Right hindlimb (tissue), 1 donor: ENCODE measurements around the gene PRKG1.

Source experiments
- DNase-seq: peaks from one replicate; pipeline ENCODE4 v3.0.0-alpha.2; 2018

The PRKG1 gene

GRCh38 chr10:52252307-52252706 lies 1178.0 kb downstream of the PRKG1 start:
- DNase-seq = no peak

GRCh38 chr10:52256832-52257691 lies 1182.8 kb downstream of the PRKG1 start:
- no peak for DNase-seq

GRCh38 chr10:52257692-52258075 lies 1183.4 kb downstream of the PRKG1 start:
- DNase-seq = no peak

- DNase-seq = no peak
Measured at GRCh38 chr10:52258799-52259425, 1184.6 kb downstream of the PRKG1 start.

- no peak for DNase-seq
Measured at GRCh38 chr10:52259426-52259812, 1185.1 kb downstream of the PRKG1 start.

- no peak for DNase-seq
Measured at GRCh38 chr10:52261362-52261761, 1187.1 kb downstream of the PRKG1 start.

- no peak for DNase-seq
Measured at GRCh38 chr10:52265131-52265926, 1191.0 kb downstream of the PRKG1 start.

GRCh38 chr10:52266858-52267257 lies 1192.6 kb downstream of the PRKG1 start:
- no peak for DNase-seq

- no peak for DNase-seq
Measured at GRCh38 chr10:52268790-52269189, 1194.5 kb downstream of the PRKG1 start.

GRCh38 chr10:52269233-52269632 lies 1194.9 kb downstream of the PRKG1 start:
- no peak for DNase-seq

- no peak for DNase-seq
Measured at GRCh38 chr10:52276163-52276562, 1201.9 kb downstream of the PRKG1 start.

- no peak for DNase-seq
Measured at GRCh38 chr10:52276986-52277385, 1202.7 kb downstream of the PRKG1 start.

- no peak for DNase-seq
Measured at GRCh38 chr10:52279546-52279945, 1205.3 kb downstream of the PRKG1 start.

- no peak for DNase-seq
Measured at GRCh38 chr10:52280051-52280450, 1205.8 kb downstream of the PRKG1 start.

- DNase-seq = no peak
Measured at GRCh38 chr10:52283174-52283573, 1208.9 kb downstream of the PRKG1 start.

- DNase-seq = no peak
Measured at GRCh38 chr10:52284416-52285013, 1210.2 kb downstream of the PRKG1 start.

- DNase-seq = no peak
Measured at GRCh38 chr10:52287866-52288265, 1213.6 kb downstream of the PRKG1 start.

- DNase-seq = no peak
Measured at GRCh38 chr10:52297747-52298146, 1223.5 kb downstream of the PRKG1 start.

- DNase-seq = no peak
Measured at GRCh38 chr10:52300599-52301277, 1226.5 kb downstream of the PRKG1 start.

GRCh38 chr10:52308251-52309031 lies 1234.2 kb downstream of the PRKG1 start:
- peak; percentile 74 for DNase-seq

- no peak for DNase-seq
Measured at GRCh38 chr10:52312942-52313255, 1238.6 kb downstream of the PRKG1 start.
